ENCODE results near the gene OSBPL9.
A peak's percentile ranks its signal among the peaks of the same experiment; 100 is the strongest.

The OSBPL9 gene

DNA sequence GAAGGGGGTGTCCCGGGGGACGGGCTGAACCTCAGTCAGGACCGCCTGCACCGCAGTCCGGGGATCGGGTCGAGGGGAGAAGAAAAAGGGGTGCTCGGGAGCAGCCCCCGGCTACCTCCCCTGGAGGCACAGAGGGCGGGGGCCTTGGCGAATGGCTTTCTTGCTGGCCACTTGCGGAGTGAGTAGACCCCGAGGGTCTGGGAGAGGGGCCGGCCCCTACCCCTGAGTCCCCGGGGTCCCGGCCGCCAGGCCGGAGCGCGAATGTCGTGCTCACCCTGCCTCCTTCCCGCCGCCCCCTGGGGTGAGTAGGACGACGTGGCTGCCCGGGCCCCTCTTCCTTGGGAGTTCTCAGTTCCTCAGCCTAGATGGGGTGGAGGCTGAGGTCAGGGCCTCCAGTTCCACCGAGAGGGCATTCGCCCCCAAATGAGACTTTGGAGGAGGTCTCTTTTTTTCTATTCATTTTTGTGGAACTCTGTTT lies 113.0 kb downstream of the OSBPL9 start (continued):
- TF ChIP-seq, protein P1, sequence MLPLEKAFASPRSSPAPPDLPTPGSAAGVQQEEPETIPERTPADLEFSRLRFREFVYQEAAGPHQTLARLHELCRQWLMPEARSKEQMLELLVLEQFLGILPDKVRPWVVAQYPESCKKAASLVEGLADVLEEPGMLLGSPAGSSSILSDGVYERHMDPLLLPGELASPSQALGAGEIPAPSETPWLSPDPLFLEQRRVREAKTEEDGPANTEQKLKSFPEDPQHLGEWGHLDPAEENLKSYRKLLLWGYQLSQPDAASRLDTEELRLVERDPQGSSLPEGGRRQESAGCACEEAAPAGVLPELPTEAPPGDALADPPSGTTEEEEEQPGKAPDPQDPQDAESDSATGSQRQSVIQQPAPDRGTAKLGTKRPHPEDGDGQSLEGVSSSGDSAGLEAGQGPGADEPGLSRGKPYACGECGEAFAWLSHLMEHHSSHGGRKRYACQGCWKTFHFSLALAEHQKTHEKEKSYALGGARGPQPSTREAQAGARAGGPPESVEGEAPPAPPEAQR (tag by site-specific recombination; IDR thresholded peaks at IDR 0.05), result no peak
- TF ChIP-seq ZNF530 (tag by site-specific recombination; IDR thresholded peaks at IDR 0.05; ENCODE audit: low read depth), result no peak
- no peak for TF ChIP-seq ZNF112 (tag by site-specific recombination; IDR thresholded peaks at IDR 0.05)
- TF ChIP-seq ZNF302 (tag by site-specific recombination; IDR thresholded peaks at IDR 0.05; ENCODE audit: low read depth), result no peak
- TF ChIP-seq ZNF510 (tag by site-specific recombination; IDR thresholded peaks at IDR 0.05; ENCODE audit: insufficient replicate concordance), result no peak
- TF ChIP-seq, protein P2, sequence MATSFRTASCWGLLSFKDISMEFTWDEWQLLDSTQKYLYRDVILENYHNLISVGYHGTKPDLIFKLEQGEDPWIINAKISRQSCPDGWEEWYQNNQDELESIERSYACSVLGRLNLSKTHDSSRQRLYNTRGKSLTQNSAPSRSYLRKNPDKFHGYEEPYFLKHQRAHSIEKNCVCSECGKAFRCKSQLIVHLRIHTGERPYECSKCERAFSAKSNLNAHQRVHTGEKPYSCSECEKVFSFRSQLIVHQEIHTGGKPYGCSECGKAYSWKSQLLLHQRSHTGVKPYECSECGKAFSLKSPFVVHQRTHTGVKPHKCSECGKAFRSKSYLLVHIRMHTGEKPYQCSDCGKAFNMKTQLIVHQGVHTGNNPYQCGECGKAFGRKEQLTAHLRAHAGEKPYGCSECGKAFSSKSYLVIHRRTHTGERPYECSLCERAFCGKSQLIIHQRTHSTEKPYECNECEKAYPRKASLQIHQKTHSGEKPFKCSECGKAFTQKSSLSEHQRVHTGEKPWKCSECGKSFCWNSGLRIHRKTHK (tag by site-specific recombination; IDR thresholded peaks at IDR 0.05), result no peak
- TF ChIP-seq ZNF585B (tag by site-specific recombination; IDR thresholded peaks at IDR 0.05), result no peak
- TF ChIP-seq, protein P3, sequence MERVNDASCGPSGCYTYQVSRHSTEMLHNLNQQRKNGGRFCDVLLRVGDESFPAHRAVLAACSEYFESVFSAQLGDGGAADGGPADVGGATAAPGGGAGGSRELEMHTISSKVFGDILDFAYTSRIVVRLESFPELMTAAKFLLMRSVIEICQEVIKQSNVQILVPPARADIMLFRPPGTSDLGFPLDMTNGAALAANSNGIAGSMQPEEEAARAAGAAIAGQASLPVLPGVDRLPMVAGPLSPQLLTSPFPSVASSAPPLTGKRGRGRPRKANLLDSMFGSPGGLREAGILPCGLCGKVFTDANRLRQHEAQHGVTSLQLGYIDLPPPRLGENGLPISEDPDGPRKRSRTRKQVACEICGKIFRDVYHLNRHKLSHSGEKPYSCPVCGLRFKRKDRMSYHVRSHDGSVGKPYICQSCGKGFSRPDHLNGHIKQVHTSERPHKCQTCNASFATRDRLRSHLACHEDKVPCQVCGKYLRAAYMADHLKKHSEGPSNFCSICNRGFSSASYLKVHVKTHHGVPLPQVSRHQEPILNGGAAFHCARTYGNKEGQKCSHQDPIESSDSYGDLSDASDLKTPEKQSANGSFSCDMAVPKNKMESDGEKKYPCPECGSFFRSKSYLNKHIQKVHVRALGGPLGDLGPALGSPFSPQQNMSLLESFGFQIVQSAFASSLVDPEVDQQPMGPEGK (tag by site-specific recombination; IDR thresholded peaks at IDR 0.05), result peak; percentile 85
- TF ChIP-seq ZNF558 (tag by site-specific recombination; IDR thresholded peaks at IDR 0.05), result no peak
- TF ChIP-seq, protein P4, sequence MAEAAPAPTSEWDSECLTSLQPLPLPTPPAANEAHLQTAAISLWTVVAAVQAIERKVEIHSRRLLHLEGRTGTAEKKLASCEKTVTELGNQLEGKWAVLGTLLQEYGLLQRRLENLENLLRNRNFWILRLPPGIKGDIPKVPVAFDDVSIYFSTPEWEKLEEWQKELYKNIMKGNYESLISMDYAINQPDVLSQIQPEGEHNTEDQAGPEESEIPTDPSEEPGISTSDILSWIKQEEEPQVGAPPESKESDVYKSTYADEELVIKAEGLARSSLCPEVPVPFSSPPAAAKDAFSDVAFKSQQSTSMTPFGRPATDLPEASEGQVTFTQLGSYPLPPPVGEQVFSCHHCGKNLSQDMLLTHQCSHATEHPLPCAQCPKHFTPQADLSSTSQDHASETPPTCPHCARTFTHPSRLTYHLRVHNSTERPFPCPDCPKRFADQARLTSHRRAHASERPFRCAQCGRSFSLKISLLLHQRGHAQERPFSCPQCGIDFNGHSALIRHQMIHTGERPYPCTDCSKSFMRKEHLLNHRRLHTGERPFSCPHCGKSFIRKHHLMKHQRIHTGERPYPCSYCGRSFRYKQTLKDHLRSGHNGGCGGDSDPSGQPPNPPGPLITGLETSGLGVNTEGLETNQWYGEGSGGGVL (tag by site-specific recombination; IDR thresholded peaks at IDR 0.05), result no peak
- no peak for TF ChIP-seq TCF7L2 (IDR thresholded peaks at IDR 0.05; ENCODE audit: borderline replicate concordance, low read depth, low read length)
- TF ChIP-seq, protein P5, sequence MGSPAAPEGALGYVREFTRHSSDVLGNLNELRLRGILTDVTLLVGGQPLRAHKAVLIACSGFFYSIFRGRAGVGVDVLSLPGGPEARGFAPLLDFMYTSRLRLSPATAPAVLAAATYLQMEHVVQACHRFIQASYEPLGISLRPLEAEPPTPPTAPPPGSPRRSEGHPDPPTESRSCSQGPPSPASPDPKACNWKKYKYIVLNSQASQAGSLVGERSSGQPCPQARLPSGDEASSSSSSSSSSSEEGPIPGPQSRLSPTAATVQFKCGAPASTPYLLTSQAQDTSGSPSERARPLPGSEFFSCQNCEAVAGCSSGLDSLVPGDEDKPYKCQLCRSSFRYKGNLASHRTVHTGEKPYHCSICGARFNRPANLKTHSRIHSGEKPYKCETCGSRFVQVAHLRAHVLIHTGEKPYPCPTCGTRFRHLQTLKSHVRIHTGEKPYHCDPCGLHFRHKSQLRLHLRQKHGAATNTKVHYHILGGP (tag by site-specific recombination; IDR thresholded peaks at IDR 0.05), result no peak
- no peak for TF ChIP-seq ZSCAN30 (tag by site-specific recombination; IDR thresholded peaks at IDR 0.05)
- TF ChIP-seq ZNF677 (tag by site-specific recombination; IDR thresholded peaks at IDR 0.05), result no peak; the same call in 1 of the 2 replicates
- TF ChIP-seq ZNF404 (tag by site-specific recombination; IDR thresholded peaks at IDR 0.05), result no peak
- peak; percentile 36; the same call in 1 of the 2 replicates for TF ChIP-seq ZBTB7A (tag by site-specific recombination; IDR thresholded peaks at IDR 0.05; ENCODE audit: low read depth)
- TF ChIP-seq ZNF155 (tag by site-specific recombination; IDR thresholded peaks at IDR 0.05), result no peak
- no peak for TF ChIP-seq ZNF747 (tag by site-specific recombination; IDR thresholded peaks at IDR 0.05)
- 0 out of 2 replicates have a peak, but pooled peaks have one; percentile 14 for TF ChIP-seq ZNF366 (tag by site-specific recombination; conservative IDR thresholded peaks at IDR 0.05)
- no peak for TF ChIP-seq ZNF24 (tag by site-specific recombination; IDR thresholded peaks at IDR 0.05)
- no peak for TF ChIP-seq ZNF202 (tag by site-specific recombination; IDR thresholded peaks at IDR 0.05; ENCODE audit: borderline replicate concordance)
- no peak for TF ChIP-seq ZNF560 (tag by site-specific recombination; IDR thresholded peaks at IDR 0.05; ENCODE audit: borderline replicate concordance)
- no peak for TF ChIP-seq ZNF624 (tag by site-specific recombination; IDR thresholded peaks at IDR 0.05)
- TF ChIP-seq ZFP3 (tag by site-specific recombination; IDR thresholded peaks at IDR 0.05; ENCODE audit: low read depth), result no peak
- TF ChIP-seq KLF9 (tag by site-specific recombination; IDR thresholded peaks at IDR 0.05; ENCODE audit: low read depth), result no peak
- no peak for TF ChIP-seq ZNF549 (tag by site-specific recombination; IDR thresholded peaks at IDR 0.05)
- TF ChIP-seq ZNF658 (tag by site-specific recombination; IDR thresholded peaks at IDR 0.05), result no peak
- TF ChIP-seq ZNF473 (tag by site-specific recombination; IDR thresholded peaks at IDR 0.05), result no peak
- TF ChIP-seq BCL11B (tag by site-specific recombination; IDR thresholded peaks at IDR 0.05; ENCODE audit: low read depth), result peak; percentile 45; the same call in 1 of the 2 replicates
- no peak for TF ChIP-seq SP2 (tag by site-specific recombination; IDR thresholded peaks at IDR 0.05)
- TF ChIP-seq ZNF19 (tag by site-specific recombination; IDR thresholded peaks at IDR 0.05; ENCODE audit: low read depth), result no peak
- peak; percentile 70; the same call in 1 of the 2 replicates for TF ChIP-seq ZFP37 (tag by site-specific recombination; IDR thresholded peaks at IDR 0.05)
- no peak for TF ChIP-seq SALL2 (tag by site-specific recombination; IDR thresholded peaks at IDR 0.05; ENCODE audit: borderline replicate concordance)
- TF ChIP-seq ZNF335 (tag by site-specific recombination; conservative IDR thresholded peaks at IDR 0.05), result 0 out of 2 replicates have a peak, but pooled peaks have one; percentile 36
- TF ChIP-seq ZNF501 (tag by site-specific recombination; IDR thresholded peaks at IDR 0.05), result peak; percentile 18; the same call in 1 of the 2 replicates

Measured in HEK293 (cell line).